Bone marrow (tissue), 2 donors: ENCODE results near the gene BAG1.

ENCODE experiments used
- DNase-seq, 2 donors: peaks; one replicate each; lab custom pipeline; 2025; lab: John Stamatoyannopoulos, UW

BAG1 gene

DNA sequence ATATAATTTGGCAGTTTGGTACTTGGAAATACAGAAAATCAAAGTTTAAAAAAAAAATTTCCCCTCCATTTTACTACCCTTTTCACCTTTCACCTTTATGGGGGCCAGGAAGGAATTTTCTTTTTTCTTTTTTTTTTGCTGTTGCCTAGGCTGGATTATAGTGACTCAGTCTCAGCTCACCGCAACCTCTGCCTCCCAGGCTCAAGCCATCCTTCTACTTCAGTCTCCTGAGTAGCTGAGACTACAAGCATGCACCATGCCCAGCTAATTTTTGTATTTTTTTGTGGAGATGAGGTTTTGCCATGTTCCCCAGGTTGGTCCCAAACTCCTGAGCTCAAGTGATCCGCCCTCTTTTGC is 9.4 kb upstream of the BAG1 start:
- no peak for DNase-seq

DNA sequence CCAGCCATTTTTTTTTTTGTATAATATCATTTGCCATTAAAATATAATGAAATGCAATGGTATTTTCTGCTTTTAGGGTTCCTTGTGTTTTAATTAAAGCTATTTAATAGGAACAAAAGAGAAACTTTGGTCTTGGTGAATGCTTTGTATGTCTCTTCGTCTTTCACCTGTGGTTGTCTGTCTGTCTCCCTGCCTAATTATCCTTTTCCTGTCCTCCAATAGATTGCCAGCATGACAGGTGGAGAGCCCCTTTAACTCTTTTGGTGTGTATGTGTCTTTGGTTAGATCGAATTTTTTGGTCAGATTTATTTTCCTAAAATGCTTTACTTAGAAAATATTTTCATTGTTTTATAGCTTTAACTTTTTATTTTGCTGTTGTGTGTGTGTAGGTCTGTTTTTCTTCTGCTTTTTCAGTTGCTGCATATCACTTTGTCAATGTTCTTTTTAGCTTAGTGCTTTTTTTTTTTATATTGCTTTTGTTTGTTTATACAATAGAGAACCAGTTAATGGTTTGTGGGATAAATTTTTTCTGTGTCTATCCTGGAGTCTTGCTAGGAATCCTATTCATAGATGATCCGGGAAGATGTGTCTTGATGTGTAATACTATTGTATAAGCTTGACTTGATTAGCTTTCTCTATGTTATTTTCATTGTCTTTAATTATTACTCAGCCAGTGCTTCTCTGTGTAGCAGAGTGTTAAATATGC is 8.9 kb upstream of the BAG1 start:
- DNase-seq: no peak

DNA sequence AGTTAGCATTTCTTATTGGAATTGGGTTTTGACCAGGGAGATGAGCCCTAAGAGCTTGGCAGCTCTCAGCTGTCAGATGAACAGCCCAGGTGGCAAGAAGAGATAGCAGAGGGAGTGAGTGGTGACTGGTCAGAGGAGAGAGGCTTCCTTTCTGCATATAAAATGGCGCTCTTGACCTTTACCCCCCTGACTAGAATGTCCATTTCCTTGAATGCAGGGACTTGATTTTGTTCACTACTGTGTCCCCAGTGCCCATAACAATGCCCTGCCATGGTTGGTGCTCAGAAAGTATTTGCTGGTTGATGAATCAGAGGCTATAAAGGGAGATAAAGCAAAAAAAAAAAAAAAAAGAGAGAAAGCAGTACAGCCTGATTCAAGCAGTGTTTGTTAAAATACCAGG is 7.6 kb upstream of the BAG1 start:
- no peak for DNase-seq

DNA sequence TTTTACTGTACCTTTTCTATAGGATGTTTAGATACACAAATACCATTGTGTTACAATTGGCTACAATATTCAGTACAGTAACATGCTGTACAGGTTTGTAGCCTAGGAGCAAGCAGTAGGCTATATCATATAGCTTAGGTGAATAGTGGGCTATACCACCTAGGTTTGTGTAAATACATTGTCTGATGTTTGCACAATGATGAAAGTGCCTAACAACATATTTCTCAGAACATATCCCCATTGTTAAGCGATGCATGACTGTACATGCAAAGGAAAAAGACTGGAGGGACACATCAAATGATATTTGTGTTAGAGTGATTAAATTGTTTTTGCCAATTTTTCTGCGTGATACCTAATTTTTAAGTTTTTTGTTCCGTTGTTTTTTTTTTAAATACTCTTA is 5.6 kb upstream of the BAG1 start:
- DNase-seq: no peak

DNA sequence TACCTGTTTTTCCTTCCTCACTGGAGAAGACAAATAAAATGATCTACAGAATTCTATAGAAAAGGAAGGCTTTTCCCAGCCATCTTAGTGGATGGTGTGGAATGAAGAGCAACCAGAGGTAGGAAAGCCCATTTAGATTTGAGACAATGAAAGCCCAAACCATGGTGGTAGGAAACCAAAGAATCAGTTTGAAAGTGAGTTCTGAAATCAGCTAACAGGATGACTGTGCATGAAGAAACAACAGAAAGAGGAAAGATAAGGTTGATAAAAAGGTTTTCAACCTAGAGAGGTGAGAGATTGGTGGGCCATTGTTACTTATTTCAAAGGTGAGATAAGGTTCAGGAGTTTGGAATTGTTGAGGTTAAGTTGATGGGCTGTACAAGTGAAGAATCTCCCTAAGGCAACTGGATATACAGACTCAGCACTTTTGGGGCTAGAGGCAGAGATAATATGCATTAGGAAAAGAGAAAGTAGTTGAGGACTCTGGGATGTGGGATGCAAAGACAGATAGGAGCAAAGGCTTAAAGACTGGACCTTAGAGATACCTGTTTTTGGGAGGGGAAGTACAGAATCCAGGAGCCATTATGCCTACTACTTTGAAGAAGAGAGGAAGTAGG is 2.8 kb upstream of the BAG1 start:
- no peak for DNase-seq

DNA sequence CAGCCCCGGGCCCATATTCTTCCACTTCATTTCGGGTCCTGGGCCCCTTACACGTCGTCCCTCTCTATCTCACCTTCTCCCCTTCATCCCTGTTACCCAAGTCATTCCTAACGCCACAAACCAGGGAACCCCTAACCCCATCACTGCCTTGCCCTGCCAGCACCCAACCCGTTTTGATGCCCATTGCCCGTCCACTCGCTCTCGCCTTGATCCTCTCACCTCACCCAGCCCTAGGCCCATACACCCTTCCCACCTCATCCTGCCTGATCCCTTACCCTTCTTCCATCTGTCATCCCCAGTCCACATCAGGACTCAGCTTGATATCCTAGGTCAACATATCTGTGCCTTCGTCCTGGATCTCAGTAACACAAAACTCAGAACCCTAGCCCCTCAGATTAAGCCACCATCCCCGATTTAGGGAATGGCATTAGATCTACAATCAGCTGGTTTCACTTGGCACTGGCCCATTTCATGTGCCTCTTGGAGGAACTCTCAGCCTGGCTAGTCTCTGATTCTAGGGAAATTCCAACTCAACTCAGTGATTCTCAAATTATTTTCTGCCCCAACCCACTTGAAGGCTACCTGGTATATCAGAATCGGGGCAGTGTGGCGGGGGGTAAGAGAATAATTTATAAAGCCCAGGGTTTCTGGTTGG is 830 bp upstream of the BAG1 start:
- peak in 1 of 2 donors; percentile 62 for DNase-seq

DNA sequence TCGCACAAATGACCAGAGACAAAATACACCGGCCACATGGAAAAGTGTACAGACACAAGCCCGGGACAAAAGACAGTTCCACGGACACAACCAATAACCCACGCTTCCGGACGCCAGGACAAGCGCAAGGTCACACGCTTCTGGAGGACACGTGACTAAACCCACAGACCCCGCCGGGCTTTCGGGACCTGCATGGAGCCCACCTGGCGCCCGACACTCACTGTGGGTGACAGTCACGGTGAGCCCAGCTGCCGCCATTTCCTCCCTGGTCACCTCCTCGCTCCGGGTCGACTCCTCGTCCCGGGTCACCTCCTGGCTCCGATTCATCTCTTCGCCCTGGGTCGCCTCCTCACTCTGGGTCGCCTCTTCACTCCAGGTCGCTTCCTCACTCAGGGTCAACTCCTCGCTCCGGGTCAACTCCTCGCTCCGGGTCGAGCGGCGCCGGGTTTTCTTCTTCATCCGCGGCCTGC is 470 bp downstream of the BAG1 start:
- no peak for DNase-seq

DNA sequence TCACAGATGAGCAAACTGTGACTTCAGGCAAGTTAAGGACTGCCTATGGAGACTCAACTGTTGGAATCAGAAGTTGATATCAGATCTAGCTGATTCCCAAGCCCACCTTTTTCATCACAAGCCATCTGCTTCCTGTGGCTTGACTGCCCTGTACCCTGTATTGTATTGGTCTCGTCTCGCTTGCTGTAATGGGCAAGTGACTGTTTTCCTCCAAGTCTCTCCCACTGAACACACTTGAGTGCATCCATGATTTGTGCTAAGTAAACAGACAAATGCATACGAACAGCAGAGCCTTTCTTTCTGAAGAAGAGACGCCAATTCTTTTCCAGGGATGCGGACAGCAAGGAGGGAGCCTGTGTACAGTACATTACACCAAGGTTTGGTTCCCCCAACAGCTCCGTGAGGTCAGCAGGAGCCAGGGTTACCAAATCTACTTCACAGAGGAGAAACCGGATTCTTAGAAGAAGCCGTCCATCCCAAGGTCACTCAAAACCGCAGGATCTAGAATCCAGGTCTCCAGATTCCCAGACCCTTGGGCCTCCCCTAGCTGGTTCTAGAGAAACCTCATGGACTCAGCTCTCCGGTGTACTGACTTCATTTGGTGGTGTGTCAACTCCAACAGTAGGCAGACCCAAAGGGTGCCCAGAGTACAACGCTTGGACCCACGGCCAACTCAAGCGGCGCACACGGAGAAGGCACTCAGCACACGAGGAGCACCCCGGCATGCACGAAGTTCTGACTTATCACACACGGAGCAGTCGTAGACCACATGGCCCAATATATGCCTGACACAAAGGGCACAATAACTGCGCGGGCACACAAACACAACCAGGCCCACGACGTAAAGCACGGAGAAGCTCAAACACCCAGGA is 1.1 kb downstream of the BAG1 start:
- no peak for DNase-seq

DNA sequence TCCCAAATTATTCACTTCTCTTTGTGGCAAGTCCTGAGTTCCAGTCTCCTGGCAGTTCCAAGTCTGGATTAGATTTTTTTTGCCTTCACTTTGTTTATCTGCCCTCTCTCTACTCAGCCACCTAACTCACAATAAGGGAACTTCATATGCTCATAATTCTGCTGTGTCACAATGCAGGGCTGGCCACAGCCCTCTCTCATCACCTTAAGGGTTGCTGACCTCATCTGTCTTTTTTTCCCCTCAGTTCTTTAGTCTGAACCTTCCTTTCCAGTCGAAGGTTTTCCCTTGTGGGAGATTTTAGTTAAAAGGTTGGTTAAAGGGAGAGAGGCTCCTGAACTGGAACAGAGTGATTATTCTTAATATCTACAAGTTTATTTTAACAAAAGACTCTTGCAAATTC is 4.1 kb downstream of the BAG1 start:
- DNase-seq: no peak

DNA sequence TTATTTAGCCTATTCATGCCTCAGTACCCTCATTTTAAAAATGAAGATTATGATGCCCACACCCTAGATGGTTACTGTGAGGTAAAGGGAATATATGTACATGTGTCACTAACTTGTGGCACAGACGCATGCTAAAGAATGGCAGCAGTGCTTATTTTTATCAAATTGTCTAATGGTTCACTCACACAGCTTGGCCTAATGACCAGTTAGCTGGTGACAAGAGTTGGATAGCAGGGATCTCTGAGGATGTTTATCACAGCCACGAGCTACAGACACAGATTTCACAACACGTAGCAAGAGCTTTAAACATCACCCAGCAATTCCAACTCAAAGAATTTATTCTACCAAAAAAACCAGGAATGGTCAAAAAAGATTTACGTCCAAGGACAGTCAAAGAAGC is 7.2 kb downstream of the BAG1 start:
- no peak for DNase-seq

DNA sequence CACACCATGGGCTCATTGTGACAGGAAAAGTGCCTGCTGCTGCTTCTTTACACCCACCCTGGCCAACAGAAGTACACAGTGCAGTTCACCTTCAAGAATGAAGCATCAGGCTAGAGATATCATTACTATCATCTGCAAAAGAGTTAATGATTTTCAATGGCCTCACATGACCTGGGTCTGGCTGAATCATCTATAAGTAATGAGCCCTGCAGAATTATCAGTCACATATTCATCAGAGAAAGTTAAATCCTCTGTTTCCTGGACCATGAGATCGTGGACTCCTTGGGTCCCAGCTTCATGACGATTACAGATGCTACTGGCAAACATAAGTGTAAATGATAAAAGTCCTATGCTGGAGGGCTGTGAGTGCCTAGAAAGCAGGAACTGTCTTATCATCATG is 8.3 kb downstream of the BAG1 start:
- no peak for DNase-seq

DNA sequence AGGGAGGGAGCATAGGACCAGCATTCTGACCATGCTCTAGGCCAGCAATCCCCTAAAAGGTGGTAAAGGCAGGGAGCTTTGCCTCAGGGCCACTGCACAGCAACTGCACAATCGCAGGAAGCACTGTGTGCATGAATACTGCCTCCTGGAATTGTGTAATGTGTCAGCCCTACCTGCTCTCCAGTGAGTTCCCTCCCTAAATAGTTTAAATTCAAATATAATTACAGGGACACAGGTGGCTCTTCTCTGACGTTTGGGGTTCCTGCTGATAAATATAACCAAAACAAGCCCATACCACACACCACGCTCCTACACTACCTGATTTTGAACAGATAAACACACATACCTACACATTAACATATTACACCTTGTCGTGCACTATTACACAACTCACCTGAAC is 9.0 kb downstream of the BAG1 start:
- no peak for DNase-seq

DNA sequence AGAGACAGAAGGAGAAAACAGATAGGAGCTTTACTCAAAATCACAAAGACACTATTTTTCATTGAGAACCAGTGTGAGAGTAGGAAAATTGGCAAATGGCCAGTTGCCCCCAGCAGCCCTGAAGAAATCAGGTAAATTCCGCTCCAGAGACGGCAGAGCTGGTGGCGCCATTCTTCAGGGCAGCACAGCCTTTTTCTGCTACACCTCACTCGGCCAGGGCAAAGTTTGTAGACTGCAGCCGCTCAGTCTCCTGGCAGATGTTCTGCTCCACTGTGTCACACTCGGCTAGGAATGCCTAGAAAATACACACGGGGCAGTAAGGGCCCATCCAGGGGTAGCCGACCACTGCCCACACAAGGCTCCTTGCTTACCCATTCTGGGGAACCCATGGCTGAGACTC is 9.5 kb downstream of the BAG1 start:
- DNase-seq: no peak

DNA sequence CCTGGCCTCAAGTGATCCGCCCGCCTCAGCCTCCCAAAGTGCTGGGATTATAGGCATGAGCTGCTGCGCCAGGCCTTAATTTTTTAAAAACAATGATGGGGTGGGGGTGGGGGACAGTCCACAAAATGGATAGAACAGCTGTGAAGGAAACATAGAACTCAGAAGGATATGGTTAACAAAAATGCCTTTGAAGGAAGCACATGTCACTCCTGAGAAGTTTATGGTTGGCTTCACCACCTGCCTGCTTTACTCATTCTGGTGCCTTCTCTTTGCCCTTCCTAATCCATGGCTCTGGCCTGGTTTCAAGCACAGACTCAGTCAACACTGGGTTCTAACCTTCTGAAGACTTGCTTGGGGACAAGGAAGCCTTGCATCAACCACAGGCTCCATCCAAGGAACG is 10.3 kb downstream of the BAG1 start:
- no peak for DNase-seq

DNA sequence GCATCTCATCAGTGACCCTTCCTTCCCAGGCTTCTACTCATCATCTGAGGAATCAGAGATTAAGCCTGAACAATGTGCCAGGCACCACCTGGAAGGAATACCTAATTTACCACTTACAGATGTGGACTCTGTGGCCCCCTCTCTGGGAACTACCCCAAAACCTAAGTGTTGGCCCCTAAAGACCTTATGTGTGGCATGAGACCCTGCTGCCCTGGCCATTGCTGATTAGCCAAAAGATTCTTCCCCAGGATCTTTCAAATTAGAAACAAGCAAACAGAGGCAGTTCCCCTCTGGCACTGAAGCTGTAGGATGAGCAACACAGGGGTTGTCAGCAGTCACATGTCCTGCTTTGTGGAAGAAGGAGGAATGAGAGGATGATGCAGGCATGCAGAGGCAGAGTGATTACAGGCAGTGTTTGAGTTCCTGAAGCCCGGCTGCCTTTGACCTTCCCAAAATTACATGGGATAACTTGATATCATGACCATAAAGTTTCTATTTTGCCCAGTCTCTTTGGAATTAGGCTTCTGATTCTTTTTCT is 14.0 kb downstream of the BAG1 start:
- no peak for DNase-seq

DNA sequence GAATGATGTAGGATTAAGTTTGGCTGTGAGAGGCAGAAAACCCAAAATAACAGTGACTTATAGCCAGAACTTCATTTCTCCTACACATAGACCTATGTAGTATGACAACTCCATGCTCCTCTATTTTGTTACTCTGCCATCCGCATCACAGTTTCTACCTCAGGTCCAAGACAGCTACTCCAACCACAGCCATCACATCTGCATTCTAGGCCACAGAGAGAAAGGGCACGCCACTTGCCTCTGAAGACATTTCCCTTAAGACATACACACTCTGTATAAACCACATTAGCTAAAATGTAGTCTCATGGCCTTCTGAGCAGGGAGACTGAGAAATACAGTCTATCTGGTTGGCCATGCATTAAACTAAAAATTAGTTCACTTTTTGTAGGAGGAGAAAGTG is 14.5 kb downstream of the BAG1 start:
- no peak for DNase-seq

DNA sequence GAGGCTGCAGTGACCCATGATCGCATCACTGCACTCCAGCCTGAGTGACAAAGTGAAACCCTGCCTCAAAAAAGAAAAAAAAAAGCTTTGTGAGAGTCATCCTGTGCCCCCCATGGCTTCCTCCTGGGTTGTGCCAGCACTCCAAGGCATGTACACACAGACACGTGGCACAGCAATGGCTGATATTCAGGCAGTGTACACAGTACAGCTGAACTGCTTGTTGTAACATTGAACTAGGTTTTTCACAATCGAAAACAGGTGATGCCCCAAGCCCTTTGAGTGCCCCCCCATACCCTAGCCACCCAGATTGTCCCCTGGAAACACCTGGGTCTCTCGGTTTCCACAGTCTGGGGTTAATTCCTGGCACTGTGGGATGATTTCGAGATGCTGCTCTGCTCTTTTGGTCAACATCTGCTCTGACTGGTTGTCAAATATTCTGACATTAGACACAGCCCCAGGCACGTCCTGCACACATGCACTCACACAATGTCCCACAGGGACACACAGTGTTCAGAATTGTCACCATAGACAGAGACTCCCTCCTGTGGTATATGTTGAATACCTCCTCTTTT is 15.3 kb downstream of the BAG1 start:
- DNase-seq: no peak

DNA sequence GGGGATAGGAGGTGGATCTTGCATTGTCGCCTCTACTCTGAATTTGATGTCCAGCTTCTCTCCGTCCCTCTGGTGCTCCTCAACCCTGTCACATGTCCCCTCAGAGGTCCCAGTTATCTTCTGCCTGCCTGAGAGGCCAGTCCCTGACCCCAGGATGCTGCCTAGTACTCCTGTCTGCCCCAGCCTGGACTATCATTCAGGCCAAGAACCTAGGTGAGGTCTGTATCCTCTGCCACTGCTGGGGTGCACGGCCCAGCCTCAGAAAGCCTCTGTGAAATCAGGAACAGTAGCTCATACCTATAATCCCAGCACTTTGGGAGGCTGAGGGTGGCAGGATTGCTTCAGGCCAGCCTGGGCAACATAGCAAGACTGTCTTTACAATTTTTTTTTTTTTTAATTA is 15.9 kb downstream of the BAG1 start:
- no peak for DNase-seq

DNA sequence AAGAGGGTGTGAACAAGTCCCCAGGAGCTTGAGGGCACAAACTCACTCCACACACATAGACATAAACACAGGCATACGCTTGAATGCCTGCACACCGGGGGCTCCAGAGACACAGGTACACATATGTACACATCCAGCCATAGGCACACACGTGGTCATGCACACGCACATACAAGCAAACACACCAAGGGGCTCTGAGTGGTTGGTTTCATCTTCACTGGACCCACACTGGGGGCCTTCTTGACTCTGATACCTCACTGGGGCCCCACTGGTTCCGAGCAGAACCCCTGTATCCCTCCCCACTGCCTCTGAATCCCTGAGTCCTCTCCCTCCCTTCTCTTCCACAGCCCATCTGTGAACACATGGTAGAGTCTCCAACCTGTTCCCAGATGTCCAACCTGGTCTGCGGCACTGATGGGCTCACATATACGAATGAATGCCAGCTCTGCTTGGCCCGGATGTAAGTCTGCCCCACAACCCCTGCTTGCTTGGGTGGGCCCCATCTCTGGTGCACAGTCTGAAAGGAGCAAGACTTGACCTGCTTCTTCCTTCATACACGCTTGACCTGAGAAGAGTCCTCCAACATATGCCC is 18.1 kb downstream of the BAG1 start:
- no peak for DNase-seq

DNA sequence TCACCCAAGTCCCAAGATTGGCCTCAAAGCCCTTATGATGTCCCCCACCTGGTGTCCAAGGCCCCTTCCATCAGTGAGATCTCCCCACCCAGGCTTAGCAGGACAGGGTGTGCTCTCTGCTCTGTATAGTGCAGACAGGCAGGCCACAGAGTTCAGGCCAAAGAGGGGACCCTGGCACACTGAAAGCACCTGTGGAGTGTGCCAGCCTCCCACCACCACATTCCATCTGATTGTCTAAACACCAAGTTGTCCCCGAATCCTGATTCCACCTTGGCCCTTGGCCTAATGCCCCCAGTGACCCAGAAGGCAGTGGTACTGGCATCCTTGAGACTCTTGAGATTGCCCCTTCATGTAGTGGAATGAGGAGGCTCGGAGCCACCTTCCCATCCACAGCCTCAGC is 19.2 kb downstream of the BAG1 start:
- DNase-seq: no peak

DNA sequence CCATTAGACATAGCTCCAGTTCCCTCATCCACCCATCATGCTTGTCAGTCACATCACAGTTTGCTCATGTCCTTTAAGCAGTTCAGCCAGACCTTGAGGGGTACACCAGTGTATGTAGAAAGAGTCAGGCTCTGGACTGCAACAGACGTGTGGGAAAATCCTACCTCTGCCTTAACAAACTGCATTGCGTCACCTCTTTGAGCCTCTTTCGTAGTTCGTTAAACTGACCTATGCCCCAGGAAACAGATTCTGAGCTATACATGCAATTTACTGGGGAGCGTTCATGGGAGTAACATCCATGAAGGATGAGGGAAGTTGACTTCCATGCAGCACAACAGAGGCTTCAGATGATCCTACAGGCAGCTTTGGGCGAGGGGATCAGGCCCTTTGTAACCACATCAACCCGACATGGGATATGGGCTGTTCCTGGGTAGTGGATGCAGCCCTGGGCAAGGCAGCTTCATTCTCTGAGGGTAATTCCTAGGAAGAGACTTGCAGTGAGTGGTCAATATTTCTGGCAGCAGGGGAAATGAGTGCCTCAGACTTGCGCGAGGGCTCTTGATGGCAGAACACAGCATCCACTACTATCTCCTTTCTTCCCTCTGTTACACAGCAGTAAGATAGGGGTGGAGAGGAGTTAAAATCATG is 20.2 kb downstream of the BAG1 start:
- no peak for DNase-seq
